H54 (cell line): ENCODE measurements around the gene CFB.
"Not testable (repeated sequence)": the region's sequence is repeated elsewhere in the genome, so short reads cannot be mapped to it uniquely, and the experiment has no call there.

Experiments
- DNase-seq: peaks from one replicate; pipeline ENCODE4 v3.0.0; 2011; ENCODE audit warnings: low spot score, mixed read lengths; ENCODE audit not compliant: insufficient read length
- FAIRE-seq: peaks from 3 replicates; lab custom pipeline; 2011; peaks lifted over from hg19 to GRCh38; lab: Jason Lieb, UNC
- POLR2A ChIP-seq: IDR thresholded peaks from 2 replicates; pipeline ENCODE4 v1.6.1; 2011; ENCODE audit warnings: low read depth, mild to moderate bottlenecking, low read length

Gene CFB

DNA sequence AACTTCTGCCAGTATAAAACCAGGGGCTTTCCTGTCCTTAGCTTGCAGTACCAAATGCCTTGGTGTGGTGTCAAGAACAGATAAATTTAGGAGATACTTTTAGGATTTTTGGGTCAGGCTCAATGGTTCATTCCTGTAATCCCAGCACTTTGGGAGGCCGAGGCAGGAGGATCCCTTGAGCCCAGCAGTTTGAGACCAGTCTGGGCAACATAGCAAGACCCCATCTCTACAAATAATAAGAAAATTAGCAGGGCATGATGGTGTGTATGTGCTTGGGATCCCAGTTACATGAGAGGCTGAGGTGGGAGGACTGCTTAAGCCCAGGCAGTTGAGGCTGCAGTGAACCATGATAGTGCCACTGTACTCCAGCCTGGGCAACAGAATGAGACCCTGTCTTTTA, 40.9 kb upstream of the CFB start:
- FAIRE-seq, result no peak
- no peak for TF ChIP-seq POLR2A
- DNase-seq, result no peak

DNA sequence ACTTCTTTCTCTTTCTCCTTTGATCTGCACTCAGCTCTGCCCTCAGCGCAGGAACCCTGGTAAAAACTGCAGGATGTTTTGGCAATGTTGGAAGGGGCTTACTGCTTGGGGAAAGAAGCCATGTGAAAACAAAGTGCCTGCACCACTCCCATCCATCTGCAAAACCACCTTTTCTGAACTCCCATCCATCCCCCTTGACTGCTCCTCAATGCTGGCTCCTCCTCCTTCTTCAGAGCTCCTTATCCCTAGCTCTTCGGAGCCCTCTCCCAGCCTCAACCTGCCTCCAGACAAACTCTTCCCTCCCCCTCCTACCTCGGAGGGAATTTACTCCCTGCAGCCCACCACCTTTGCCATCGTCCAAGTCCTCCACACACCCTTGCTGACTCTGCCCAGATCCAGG, 39.8 kb upstream of the CFB start:
- TF ChIP-seq POLR2A, result no peak
- FAIRE-seq (no peak), DNase-seq (no peak)

DNA sequence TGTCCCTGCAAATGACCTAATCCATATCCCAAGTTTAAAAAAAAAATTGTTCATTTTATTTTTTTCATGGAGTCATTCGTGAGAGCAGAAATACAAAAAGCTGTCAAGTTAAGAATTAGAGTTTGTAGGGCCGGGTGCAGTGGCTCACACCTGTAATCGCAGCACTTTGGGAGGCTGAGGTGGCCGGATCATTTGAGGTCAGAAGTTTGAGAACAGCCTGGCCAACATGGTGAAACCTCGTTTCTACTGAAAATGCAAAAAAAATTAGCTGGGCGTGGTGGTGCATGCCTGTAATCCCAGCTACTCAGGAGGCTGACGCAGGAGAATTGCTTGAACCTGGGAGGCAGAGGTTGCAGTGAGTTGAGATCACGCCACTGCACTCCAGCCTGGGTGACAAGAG, 39.2 kb upstream of the CFB start:
- DNase-seq, FAIRE-seq: not testable (repeated sequence)

DNA sequence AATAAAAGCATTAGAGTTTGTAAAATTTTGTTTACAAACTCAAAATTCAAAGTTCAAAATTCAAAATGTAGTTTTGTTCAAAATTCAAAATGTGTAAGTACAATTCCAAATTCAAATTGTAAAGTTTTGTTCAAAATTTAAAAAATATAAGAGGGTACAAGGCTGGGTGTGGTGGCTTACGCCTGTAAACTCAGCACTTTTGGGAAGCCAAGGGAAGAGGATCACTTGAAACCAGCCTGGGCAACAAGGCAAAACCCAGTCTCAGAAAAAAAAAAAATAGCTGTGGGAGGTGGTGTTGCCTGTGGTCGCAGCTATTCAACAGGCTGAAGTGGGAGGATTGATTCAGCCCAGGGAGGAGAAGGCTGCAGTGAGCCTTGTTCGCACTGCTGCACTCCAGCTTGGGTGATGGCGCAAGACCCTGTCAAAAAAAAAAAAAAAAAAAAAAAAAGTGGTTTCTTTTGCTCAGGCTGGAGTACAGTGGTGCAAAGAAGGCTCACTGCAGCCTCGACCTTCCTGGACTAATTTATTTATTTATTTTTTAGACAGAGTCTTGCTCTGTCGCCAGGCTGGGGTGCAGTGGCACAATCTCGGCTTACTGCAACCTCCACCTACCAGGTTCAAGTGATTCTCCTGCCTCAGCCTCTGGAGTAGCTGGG, 38.6 kb upstream of the CFB start:
- TF ChIP-seq POLR2A, result no peak
- DNase-seq (no peak), FAIRE-seq (no peak)

DNA sequence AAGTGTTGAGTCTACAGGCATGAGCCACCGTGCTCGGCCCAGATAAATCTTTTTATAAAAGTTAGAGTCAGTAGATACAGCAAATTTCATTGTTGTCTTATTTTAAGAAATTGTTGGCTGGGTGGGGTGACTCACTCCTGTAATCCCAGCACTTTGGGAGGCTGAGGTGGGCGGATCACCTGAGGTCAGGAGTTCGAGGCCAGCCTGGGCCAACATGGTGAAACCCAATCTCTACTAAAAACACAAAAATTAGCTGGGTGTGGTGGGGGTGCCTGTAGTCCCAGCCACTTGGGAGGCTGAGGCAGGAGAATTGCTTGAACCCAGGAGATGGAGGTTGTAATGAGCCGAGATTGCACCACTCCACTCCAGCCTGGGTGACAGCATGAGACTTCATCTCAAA, 37.6 kb upstream of the CFB start:
- not testable (repeated sequence) for FAIRE-seq, DNase-seq

DNA sequence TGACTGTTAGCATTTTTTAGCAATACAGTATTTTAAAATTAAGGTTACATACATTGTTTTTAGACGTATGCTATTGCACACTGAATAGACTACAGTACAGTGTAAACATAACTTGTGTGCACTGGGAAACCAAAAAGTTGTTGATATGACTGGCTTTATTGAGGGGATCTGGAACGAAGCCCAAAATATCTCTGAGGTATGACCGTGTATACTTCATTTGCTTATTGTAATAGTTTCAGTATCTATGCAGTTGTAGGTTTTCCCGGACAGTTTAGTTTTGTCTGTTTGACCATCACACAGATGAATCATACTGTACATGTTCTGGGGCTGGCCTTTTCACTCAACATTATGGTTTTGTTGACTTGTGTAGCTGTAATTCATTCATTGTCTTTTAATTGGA, 37.1 kb upstream of the CFB start:
- DNase-seq (peak; percentile 44), FAIRE-seq (no peak)

DNA sequence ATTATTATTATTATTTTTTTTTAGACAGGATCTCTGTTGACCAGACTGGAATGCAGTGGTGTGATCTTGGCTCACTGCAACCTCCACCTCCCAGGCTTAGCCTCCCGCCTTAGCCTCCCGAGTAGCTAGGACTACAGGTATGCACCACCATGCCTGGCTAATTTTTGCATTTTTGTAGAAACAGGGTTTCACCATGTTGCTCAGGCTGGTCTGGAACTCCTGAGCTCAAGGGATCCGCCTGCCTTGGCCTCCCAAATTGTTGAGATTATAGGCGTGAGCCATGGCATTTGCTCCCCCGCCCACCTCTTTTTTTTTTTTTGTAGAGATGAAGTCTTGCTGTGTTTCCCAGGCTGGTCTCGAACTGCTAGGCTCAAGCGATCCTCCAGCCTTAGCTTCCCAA, 36.6 kb upstream of the CFB start:
- FAIRE-seq, DNase-seq: not testable (repeated sequence)

More for the DNA sequence above, 37.1 kb upstream of the CFB start:
- TF ChIP-seq POLR2A, result no peak

DNA sequence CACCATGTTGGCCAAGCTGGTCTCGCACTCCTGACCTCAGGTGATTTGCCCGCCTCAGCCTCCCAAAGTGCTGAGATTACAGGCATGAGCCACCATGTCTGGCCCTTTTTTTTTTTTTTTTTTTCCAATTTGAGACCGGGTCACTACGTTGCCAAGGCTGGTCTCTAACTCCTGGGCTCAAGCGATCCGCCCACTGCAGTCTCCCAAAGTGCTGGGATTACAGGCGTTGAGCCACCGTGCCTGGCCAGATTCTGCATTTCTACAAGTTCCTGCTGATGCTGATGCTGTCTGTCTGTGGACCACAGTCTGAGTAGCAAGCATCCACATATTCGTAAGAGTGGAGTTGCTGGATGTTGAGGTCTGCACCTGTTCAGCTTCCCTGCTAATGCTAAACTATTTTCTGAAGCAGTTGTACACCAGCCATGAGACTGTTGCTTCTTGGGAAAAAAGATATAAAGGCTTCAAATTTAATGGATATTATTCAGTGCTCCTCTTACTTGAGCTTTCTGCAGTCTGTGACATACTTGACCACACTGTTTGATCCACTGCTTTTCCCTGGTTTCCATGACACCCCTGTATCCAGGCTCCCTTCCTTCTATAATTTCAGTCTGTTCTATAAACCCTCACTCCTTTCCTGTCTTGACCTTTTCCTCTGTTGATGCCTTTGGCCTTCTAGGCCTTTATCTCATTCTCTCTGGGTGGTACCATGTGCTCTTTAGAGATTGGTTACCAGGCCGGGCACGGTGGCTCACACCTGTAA, 33.9 kb upstream of the CFB start:
- no peak for FAIRE-seq
- no peak for TF ChIP-seq POLR2A
- no peak for DNase-seq

DNA sequence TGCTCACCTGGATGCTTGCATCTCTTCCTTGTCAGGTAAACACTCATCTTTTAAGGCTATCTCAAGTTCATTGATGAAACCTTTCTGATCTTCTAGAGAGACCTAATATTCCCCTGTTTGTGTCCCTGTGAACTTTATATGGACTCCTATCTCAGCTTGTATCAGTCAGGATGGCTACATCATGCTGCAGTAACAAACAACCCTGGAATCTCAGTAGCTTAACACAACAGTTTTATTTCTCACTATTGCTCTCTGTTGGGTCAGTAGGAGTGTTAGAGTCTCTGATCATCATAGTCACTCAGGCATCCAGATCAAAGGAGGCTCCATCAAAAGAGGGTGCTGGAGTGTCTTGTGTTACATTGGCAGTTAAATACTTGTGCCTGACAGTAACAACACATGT, 30.5 kb upstream of the CFB start:
- FAIRE-seq (no peak), DNase-seq (no peak)
- TF ChIP-seq POLR2A, result no peak

DNA sequence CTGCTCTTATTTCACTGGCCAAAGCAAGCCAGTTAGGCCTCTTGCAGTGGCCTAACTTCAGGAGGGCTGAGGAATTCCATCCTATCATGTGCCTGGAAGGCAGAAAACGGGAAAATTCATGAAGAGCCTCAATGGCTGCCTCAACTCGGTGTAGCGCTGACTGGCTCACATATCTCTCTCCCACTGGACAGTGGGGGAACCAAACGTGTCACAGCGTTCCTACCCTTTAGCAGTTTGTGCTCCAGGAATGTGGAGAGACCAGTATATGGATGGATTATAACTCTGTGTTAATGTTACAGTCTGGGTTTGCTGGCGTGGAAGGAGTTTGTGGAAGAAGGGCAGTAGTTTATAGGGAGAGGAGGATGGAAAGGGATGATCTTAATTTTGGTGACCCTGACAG, 30.1 kb upstream of the CFB start:
- DNase-seq (no peak), FAIRE-seq (no peak)

DNA sequence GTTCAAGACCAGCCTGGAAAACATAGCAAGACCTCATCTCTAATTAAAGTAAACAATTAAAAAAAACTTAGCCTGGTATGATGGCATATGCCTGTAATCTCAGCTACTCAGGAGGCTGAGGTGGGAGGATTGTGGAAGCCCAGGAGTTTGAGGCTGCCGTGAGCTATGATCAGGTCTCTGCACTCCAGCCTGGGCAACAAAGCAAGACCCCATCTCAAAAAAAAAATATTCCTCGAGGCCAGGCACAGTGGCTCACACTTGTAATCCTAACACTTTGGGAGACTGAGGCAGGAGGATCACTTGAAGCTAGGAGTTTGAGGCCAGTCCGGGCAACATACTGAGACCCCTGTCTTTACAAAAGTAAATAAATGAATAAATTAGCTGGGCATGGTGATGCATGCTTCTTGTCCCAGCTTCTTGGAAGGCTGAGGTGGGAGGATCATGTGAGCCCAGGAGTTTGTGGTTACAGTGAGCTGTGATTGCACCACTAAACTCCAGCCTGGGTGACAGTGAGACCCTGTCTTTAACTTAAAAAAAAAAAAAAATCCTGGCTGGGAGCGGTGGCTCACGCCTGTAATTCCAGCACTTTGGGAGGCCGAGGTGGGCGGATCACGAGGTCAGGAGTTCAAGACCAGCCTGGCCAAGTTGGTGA, 27.7 kb upstream of the CFB start:
- no peak for TF ChIP-seq POLR2A
- FAIRE-seq (no peak), DNase-seq (no peak)

More for the DNA sequence above, 30.1 kb upstream of the CFB start:
- TF ChIP-seq POLR2A, result no peak

DNA sequence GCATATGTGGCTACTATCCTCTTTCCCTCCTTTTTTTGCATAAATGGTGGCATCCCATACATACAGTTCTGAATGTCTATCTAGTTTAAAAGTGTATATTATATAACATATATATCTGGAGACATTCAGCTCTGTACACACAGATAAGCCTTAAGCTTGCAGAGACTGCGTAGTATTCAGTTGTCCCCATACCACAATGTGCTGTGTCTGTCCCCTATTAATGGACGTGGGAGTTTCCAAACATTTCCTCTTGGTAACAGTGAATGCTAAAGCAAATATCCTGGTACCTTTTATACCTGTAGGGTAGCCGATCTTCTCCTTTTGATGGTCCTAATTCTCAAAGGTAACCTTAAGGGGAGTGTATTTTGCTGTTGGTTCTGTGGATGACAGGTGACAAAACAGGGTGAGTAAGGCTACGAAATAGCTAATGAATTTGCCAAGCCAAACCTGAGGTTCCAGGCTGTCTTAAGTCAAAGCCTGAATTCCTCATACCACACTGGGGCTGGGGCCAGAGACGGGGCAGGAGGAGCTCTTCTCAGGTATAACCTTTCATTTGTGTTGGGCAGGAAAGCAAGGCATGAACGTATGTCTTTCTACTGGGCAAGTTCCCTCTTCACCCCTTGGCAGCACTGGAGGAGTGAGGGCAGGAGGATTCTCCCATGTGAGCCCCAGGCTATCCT, 26.1 kb upstream of the CFB start:
- TF ChIP-seq POLR2A, result no peak
- no peak for FAIRE-seq
- no peak for DNase-seq

DNA sequence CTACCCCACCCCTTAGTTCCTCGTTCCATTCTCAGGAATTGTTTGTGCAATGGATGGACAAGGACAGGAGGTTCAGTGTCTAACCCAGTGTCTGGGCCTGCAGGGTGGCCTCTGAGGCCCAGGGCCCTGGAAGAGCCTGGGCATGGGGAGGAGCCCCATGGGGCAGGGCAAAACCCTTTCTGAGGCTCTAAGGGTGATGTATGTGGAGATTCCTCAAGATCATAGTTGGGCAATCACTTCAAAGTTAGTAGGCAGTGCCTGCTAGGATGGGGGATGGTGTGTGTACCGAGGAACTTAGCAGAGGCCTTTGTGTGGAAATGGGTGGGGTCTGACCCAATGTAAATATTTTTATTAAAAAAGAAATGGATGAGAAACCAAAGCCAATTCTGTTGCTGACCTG, 25.1 kb upstream of the CFB start:
- no peak for FAIRE-seq
- DNase-seq, result no peak
- TF ChIP-seq POLR2A, result no peak

DNA sequence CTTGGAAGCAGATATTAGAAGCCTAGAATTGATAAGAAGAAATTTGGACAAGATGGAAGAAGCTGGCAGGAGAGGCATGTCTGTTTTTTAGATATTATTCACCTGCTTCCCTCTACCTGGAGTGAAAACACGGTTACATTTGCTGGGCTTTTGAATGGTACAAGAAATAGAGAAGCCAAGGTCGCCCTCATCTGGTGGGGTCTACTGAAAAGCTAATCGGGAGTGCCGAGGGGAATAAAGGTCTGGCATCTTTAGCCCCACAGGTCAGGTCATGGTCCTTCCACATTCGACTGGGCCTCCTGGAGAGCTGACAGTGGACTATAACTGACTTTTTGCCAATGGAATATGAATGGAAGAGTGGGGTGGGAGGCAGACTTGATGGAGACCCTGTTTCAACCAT, 23.0 kb upstream of the CFB start:
- FAIRE-seq, result no peak
- no peak for TF ChIP-seq POLR2A
- no peak for DNase-seq
